Measurements from ENCODE around the gene UNC13C.

DNA sequence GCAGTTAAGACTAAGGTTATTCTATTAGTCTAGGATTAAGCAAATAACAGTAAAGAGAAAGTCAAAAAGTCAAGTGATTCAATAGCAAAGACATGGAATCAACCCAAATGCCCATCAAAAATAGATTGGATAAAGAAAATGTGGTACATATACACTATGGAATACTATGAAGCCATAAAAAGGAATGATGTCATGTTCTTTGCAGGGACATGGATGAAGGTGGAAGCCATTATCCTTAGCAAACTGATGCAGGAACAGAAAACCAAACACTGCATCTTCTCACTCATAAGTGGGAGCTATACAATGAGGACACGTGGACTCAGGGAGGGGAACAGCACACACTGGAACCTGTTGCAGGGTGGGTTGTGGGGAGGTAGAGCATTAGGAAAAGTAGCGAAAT lies 29.0 kb downstream of the UNC13C start:
- TF ChIP-seq NFIC (IDR thresholded peaks at IDR 0.05), result no peak
- no peak for TF ChIP-seq USF1 (IDR thresholded peaks at IDR 0.05)
- TF ChIP-seq, protein P1, sequence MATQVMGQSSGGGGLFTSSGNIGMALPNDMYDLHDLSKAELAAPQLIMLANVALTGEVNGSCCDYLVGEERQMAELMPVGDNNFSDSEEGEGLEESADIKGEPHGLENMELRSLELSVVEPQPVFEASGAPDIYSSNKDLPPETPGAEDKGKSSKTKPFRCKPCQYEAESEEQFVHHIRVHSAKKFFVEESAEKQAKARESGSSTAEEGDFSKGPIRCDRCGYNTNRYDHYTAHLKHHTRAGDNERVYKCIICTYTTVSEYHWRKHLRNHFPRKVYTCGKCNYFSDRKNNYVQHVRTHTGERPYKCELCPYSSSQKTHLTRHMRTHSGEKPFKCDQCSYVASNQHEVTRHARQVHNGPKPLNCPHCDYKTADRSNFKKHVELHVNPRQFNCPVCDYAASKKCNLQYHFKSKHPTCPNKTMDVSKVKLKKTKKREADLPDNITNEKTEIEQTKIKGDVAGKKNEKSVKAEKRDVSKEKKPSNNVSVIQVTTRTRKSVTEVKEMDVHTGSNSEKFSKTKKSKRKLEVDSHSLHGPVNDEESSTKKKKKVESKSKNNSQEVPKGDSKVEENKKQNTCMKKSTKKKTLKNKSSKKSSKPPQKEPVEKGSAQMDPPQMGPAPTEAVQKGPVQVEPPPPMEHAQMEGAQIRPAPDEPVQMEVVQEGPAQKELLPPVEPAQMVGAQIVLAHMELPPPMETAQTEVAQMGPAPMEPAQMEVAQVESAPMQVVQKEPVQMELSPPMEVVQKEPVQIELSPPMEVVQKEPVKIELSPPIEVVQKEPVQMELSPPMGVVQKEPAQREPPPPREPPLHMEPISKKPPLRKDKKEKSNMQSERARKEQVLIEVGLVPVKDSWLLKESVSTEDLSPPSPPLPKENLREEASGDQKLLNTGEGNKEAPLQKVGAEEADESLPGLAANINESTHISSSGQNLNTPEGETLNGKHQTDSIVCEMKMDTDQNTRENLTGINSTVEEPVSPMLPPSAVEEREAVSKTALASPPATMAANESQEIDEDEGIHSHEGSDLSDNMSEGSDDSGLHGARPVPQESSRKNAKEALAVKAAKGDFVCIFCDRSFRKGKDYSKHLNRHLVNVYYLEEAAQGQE (IDR thresholded peaks at IDR 0.05; ENCODE audit: low read depth), result no peak
- TF ChIP-seq FOXM1 (IDR thresholded peaks at IDR 0.05; ENCODE audit: borderline replicate concordance, low read depth), result no peak
- no peak for TF ChIP-seq TAF1 (IDR thresholded peaks at IDR 0.05; ENCODE audit: low read depth)
- TF ChIP-seq RAD21 (IDR thresholded peaks at IDR 0.05; ENCODE audit: low read depth), result no peak
- no peak for TF ChIP-seq CREB1 (IDR thresholded peaks at IDR 0.05; ENCODE audit: low read depth)
- no peak for TF ChIP-seq YY1 (IDR thresholded peaks at IDR 0.05; ENCODE audit: low read depth)
- no peak for TF ChIP-seq TEAD4 (IDR thresholded peaks at IDR 0.05)
- no peak for TF ChIP-seq ZBTB7A (IDR thresholded peaks at IDR 0.05; ENCODE audit: low read depth)
- no peak for TF ChIP-seq EP300 (IDR thresholded peaks at IDR 0.05; ENCODE audit: borderline replicate concordance)
- TF ChIP-seq MAX (IDR thresholded peaks at IDR 0.05), result no peak

All from Ishikawa (cell line).